Sigmoid colon (tissue), 7 donors: ENCODE measurements around the gene PUS1. TPM values are rescaled to one million over a fixed set of nuclear protein-coding genes. Genes with fewer than 3 reads are reported as not detected.
"Not testable (repeated sequence)": the region's sequence is repeated elsewhere in the genome, so short reads cannot be mapped to it uniquely, and the experiment has no call there.

ENCODE experiments used
- DNase-seq: peaks from one replicate; pipeline ENCODE4 v3.0.0-alpha.2; 2019
- H3K27ac ChIP-seq, 4 donors: fragments of 200-600 bp; sonication (generic); one replicate each; pipeline ENCODE4 v1.5.1; 2016 to 2019; ENCODE audit warnings: mild to moderate bottlenecking in 1 of 4
- H3K27me3 ChIP-seq, 3 donors: fragments of 200-600 bp; sonication (generic); one replicate each; pipeline ENCODE4 v1.5.1; 2019; ENCODE audit warnings: mild to moderate bottlenecking in 1 of 3
- H3K36me3 ChIP-seq, 4 donors: fragments of 200-600 bp; sonication (generic); one replicate each; pipeline ENCODE4 v1.5.1; 2016 to 2019
- H3K4me1 ChIP-seq, 4 donors: fragments of 200-600 bp; sonication (generic); one replicate each; pipeline ENCODE4 v1.5.1; 2017 to 2019
- H3K4me3 ChIP-seq, 4 donors: fragments of 200-600 bp; sonication (generic); one replicate each; pipeline ENCODE4 v1.5.1; 2017 to 2019; ENCODE audit warnings: mild to moderate bottlenecking in 2 of 4, moderate library complexity in 1 of 4
- H3K9me3 ChIP-seq, 4 donors: fragments of 200-600 bp in 3 of 4; sonication (generic) in 3 of 4; one replicate each; pipeline versions ENCODE4 v1.5.1 to v1.6.1; 2013 to 2019
- EP300 ChIP-seq, 4 donors: sonication (generic); formaldehyde crosslinking; IDR thresholded peaks; one replicate each; pipeline ENCODE4 v1.6.1; 2017; ENCODE audit warnings: antibody characterized with exemption in 4 of 4
- POLR2A ChIP-seq, 2 donors: fragments of 450-650 bp; IDR thresholded peaks; one replicate each; pipeline ENCODE4 v1.6.1; 2016; ENCODE audit warnings: antibody characterized with exemption in 2 of 2, mild to moderate bottlenecking in 2 of 2, moderate library complexity in 2 of 2
- POLR2AphosphoS5 ChIP-seq, 4 donors: sonication (generic); formaldehyde crosslinking; IDR thresholded peaks; one replicate each; pipeline ENCODE4 v1.6.1; 2017; ENCODE audit warnings: antibody characterized with exemption in 4 of 4
- WGBS, 2 donors: extraction: QIAGEN DNeasy Blood & Tissue Kit; methylation state at CpG; one replicate each; pipeline ENCODE4 v1.1.7; 2013; 5-methylcytosine and 5-hydroxymethylcytosine counted together
- intact Hi-C: fragments of 100-400 bp; cut with DNase I; formaldehyde crosslinking; loops from one replicate; pipeline ENCODE4 v1.15.1; 2023
- polyA plus RNA-seq, 3 donors: library from polyadenylated mRNA; stranded (reverse); fragments of 200-250 nt; gene quantifications; one replicate each; pipeline ENCODE4 v1.2.3, GENCODE V29; 2013
- total RNA-seq, 4 donors: library from RNA; depleted of rRNA; stranded (reverse); fragments of >200 nt; gene quantifications; one replicate each; pipeline ENCODE4 v1.1.0, GENCODE V29; 2016
- TF ChIP-seq, protein P1 (sequence below), 4 experiments: fragments of 450-650 bp in 3 of 4; fragments of 200-600 bp in 1 of 4; IDR thresholded peaks; one replicate each; pipeline ENCODE4 v1.5.1; 2016 to 2019; ENCODE audit warnings: antibody characterized with exemption in 4 of 4, mild to moderate bottlenecking in 3 of 4, moderate library complexity in 2 of 4
- donor health status: healthy with polysubstance abuse.
- donor health status: Bipolar disorder and iron deficiency.
- donor health status: healthy.

PUS1 gene
- total and polyA plus RNA-seq, 7 donors = 7.6 to 33.8 (median 9.1) TPM

DNA sequence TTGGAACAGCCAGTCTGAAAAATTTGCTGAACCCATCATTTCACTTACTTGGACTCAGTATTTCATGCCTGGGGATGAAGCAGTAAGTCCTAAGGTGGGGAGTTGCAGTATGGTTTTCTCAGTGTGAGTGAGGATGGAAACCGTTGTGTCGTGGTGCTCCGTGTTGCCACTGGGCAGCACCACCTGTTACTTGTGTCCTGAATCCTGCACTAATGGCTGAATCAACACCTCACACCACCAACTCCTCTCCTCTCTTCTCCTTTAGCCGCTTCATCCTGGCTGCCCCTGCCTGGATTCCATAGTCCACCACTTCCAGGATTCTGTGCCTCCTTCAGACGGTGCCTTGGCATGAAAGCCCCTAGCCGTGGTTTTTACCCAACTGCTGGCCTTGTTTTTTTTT, 17.7 kb downstream of the PUS1 start:
- 78 to 83% methylated on average over 6 of the region's 6 CpGs for WGBS, 2 donors
- Histone ChIP-seq H3K4me1 (peaks cover 0 to 27% (median 18%) of the 10 kb centered on the region in 4 donors), H3K27ac (no peak overlapping the region), H3K27me3 (no peaks in the 10 kb centered on the region), H3K9me3 (no peaks in the 10 kb centered on the region), H3K36me3 (peaks cover 0 to 32% (median 10%) of the 10 kb centered on the region in 4 donors), H3K4me3 (no peak overlapping the region)
- peak; percentile 27 for DNase-seq
- intact Hi-C loops = loop anchor here (5.0 kb wide), 2 partner anchors 114 to 1074 kb away; partner anchors contain the start of gene RAN
- TF ChIP-seq EP300 (IDR thresholded peaks at IDR 0.05) (no peak), POLR2AphosphoS5 (IDR thresholded peaks at IDR 0.05) (no peak), POLR2A (IDR thresholded peaks at IDR 0.05) (no peak)
- TF ChIP-seq, protein P1, sequence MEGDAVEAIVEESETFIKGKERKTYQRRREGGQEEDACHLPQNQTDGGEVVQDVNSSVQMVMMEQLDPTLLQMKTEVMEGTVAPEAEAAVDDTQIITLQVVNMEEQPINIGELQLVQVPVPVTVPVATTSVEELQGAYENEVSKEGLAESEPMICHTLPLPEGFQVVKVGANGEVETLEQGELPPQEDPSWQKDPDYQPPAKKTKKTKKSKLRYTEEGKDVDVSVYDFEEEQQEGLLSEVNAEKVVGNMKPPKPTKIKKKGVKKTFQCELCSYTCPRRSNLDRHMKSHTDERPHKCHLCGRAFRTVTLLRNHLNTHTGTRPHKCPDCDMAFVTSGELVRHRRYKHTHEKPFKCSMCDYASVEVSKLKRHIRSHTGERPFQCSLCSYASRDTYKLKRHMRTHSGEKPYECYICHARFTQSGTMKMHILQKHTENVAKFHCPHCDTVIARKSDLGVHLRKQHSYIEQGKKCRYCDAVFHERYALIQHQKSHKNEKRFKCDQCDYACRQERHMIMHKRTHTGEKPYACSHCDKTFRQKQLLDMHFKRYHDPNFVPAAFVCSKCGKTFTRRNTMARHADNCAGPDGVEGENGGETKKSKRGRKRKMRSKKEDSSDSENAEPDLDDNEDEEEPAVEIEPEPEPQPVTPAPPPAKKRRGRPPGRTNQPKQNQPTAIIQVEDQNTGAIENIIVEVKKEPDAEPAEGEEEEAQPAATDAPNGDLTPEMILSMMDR (IDR thresholded peaks at IDR 0.05) = no peak

DNA sequence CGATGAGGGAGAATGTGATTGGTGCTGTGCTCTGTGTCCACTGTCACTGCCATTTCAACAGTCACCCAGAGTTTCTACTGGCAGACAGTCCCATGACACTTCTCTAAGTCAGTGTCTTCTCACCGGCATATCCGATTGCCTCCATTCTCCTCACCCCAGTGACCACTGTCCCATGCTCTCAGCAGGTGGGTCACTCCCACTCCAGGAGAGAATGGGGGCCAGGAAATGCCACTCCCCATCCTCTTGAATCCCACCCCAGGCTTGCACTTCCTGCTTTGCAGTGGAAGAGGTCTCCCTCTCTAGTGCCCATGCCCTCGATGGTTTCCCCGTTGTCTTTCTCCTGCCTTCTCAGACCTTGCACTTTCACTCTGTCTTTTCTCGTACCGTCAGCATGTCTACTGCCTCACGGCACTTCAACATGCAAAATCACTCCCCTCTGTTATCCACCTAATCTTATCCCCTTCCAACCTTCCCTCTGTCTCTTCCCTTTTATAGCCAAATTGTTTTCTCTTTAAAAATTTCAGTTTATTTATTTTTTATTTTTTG, 18.5 kb downstream of the PUS1 start:
- peak; percentile 66 for DNase-seq
- intact Hi-C loops = loop anchor here (5.0 kb wide), 2 partner anchors 115 to 1075 kb away; partner anchors contain the start of gene RAN
- TF ChIP-seq, protein P1 (IDR thresholded peaks at IDR 0.05) = no peak
- TF ChIP-seq POLR2A (IDR thresholded peaks at IDR 0.05) = no peak
- no peak for TF ChIP-seq EP300 (IDR thresholded peaks at IDR 0.05)
- TF ChIP-seq POLR2AphosphoS5 (IDR thresholded peaks at IDR 0.05) = no peak
- Histone ChIP-seq H3K9me3 (no peaks in the 10 kb centered on the region), H3K27ac (peak overlapping the region in 2 of 4 donors; percentile 86 to 89), H3K36me3 (peaks cover 0 to 24% (median 6%) of the 10 kb centered on the region in 4 donors), H3K4me3 (no peak overlapping the region), H3K4me1 (peaks cover 0 to 33% (median 23%) of the 10 kb centered on the region in 4 donors), H3K27me3 (no peaks in the 10 kb centered on the region)
- WGBS, 2 donors = 56 to 77% methylated on average over 8 of the region's 8 CpGs

- intact Hi-C loops = loop anchor here (5.0 kb wide), 2 partner anchors 116 to 1076 kb away; partner anchors contain the start of gene RAN
- H3K4me3 ChIP-seq = no peak overlapping the region
- H3K27ac ChIP-seq = peak overlapping the region; percentile 85 to 96 (median 88)
- no peak for TF ChIP-seq POLR2AphosphoS5 (IDR thresholded peaks at IDR 0.05)
- no peak for TF ChIP-seq POLR2A (IDR thresholded peaks at IDR 0.05)
- no peak for TF ChIP-seq EP300 (IDR thresholded peaks at IDR 0.05)
- TF ChIP-seq, protein P1 (IDR thresholded peaks at IDR 0.05) = no peak
- H3K36me3 ChIP-seq = peaks cover 0 to 17% (median 3%) of the 10 kb centered on the region in 4 donors
- WGBS, 2 donors = 86% methylated on average over 1 of the region's 1 CpG
- H3K4me1 ChIP-seq = peaks cover 0 to 39% (median 27%) of the 10 kb centered on the region in 4 donors
- no peaks in the 10 kb centered on the region for H3K27me3 ChIP-seq
- H3K9me3 ChIP-seq = no peaks in the 10 kb centered on the region
- DNase-seq = peak; percentile 52
These were observed 19.2 kb downstream of the PUS1 start for GRCh38 chr12:131948166-131948712.

- H3K9me3 ChIP-seq, H3K27me3 ChIP-seq, DNase-seq: not testable (repeated sequence)
- peak in 1 of 4 donors; percentile 17 for TF ChIP-seq POLR2AphosphoS5 (IDR thresholded peaks at IDR 0.05)
- WGBS, 2 donors = 15 to 42% methylated on average over 23 of the region's 23 CpGs
- Histone ChIP-seq H3K36me3 (peaks cover 0 to 11% (median 0%) of the 10 kb centered on the region in 4 donors), H3K4me3 (peak overlapping the region in 3 of 4 donors; percentile 95 to 100 (median 97)), H3K27ac (peak overlapping the region; percentile 85 to 96 (median 88)), H3K4me1 (peaks cover 0 to 44% (median 27%) of the 10 kb centered on the region in 4 donors)
- intact Hi-C loops = loop anchor here (1.0 to 5.0 kb wide), 4 partner anchors 20 to 1077 kb away; partner anchors contain the start of genes PUS1 and RAN
These were observed 19.8 kb downstream of the PUS1 start for GRCh38 chr12:131948713-131949430.
